Thoracic aorta (tissue), 2 donors: ENCODE measurements around the gene ZNF423. TPM values are rescaled to one million over a fixed set of nuclear protein-coding genes. Genes with fewer than 3 reads are reported as not detected.

Source experiments
- ATAC-seq: fragments of 150-250 bp; one replicate; pipeline ENCODE4 v1.8.0; 2017; ENCODE audit warnings: low read depth; ENCODE audit not compliant: insufficient number of reproducible peaks, low FRiP score
- DNase-seq: peaks from one replicate; pipeline ENCODE4 v3.0.0-alpha.2; 2020; ENCODE audit warnings: low spot score
- H3K27ac ChIP-seq, 2 donors: fragments of 200-600 bp; sonication (generic); 1 replicate in 1 of 2; 2 replicates in 1 of 2; pipeline ENCODE4 v1.5.1; 2016; ENCODE audit warnings: mild to moderate bottlenecking in 2 of 2, moderate library complexity in 2 of 2
- H3K27me3 ChIP-seq: fragments of 200-600 bp; sonication (generic); replicated peaks from 2 replicates; pipeline ENCODE4 v1.6.0; 2016; ENCODE audit warnings: mild to moderate bottlenecking; ENCODE audit not compliant: insufficient read depth
- H3K36me3 ChIP-seq: fragments of 200-600 bp; sonication (generic); one replicate; pipeline ENCODE4 v1.5.1; 2016
- H3K4me1 ChIP-seq, 2 donors: fragments of 200-600 bp; sonication (generic); 1 replicate in 1 of 2; 2 replicates in 1 of 2; pipeline versions ENCODE4 v1.5.1 to v1.6.0; 2016; ENCODE audit warnings: low read depth in 2 of 2, mild to moderate bottlenecking in 1 of 2; ENCODE audit not compliant: control insufficient read depth in 1 of 2
- H3K4me3 ChIP-seq: fragments of 200-600 bp; sonication (generic); 2 replicates; pipeline ENCODE4 v1.5.1; 2016; ENCODE audit warnings: mild to moderate bottlenecking
- H3K9me3 ChIP-seq: fragments of 200-600 bp; sonication (generic); 2 replicates; pipeline ENCODE4 v1.5.1; 2016
- total RNA-seq, 2 donors: library from RNA; depleted of rRNA; stranded (reverse); fragments of >200 nt; gene quantifications; one replicate each; pipeline versions ENCODE4 v1.1.0 to v1.2.3, GENCODE V29; 2016
- TF ChIP-seq, protein P1 (sequence below): fragments of 200-600 bp; sonication (generic); IDR thresholded peaks from one replicate; pipeline ENCODE4 v1.5.1; 2019; ENCODE audit warnings: antibody characterized with exemption

The ZNF423 gene
- total RNA-seq, 2 donors from 2014 or later: 16.2 to 22.9 TPM

DNA sequence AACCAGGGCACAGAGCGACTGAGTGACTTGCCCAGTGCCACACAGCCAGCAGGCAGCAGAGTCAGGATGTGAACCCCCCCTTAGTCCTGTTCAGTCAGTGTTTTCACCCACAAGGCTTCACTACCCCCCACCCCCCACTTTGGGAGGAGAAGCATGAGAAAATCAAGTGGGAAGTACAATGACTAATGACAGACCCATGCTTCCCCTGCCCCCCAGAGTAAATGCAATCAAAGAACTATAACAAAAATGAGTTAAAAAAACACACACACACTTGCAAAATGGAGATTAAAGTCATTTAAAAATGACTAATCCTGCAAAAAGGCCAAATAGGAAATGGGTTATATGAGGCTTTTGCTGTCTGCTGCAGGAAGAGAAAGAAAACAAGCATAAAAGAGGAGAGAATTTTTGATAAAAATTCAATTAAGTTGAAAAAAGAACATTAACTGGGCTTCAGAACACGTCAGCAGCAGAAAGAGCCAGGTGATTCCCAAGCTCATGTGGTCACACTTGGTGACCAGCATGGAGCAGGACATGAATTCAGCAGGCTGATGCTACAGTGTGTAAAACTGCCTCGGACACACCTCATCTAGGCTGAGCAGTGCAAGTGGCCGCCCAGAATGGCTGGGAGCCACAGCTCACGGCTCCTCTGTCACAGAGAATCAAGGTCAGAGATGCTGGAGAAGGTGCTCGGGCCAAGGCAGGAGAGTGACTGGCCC lies 212.3 kb downstream of the ZNF423 start:
- Histone ChIP-seq H3K27ac (peak overlapping the region; percentile 45), H3K27me3 (no peaks in the 10 kb centered on the region), H3K9me3 (peaks cover 7% of the 10 kb centered on the region), H3K36me3 (no peaks in the 10 kb centered on the region), H3K4me1 (peaks cover 22 to 52% of the 10 kb centered on the region in 2 donors), H3K4me3 (no peak overlapping the region)
- no peak for ATAC-seq
- TF ChIP-seq, protein P1, sequence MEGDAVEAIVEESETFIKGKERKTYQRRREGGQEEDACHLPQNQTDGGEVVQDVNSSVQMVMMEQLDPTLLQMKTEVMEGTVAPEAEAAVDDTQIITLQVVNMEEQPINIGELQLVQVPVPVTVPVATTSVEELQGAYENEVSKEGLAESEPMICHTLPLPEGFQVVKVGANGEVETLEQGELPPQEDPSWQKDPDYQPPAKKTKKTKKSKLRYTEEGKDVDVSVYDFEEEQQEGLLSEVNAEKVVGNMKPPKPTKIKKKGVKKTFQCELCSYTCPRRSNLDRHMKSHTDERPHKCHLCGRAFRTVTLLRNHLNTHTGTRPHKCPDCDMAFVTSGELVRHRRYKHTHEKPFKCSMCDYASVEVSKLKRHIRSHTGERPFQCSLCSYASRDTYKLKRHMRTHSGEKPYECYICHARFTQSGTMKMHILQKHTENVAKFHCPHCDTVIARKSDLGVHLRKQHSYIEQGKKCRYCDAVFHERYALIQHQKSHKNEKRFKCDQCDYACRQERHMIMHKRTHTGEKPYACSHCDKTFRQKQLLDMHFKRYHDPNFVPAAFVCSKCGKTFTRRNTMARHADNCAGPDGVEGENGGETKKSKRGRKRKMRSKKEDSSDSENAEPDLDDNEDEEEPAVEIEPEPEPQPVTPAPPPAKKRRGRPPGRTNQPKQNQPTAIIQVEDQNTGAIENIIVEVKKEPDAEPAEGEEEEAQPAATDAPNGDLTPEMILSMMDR: no peak
- DNase-seq: no peak

DNA sequence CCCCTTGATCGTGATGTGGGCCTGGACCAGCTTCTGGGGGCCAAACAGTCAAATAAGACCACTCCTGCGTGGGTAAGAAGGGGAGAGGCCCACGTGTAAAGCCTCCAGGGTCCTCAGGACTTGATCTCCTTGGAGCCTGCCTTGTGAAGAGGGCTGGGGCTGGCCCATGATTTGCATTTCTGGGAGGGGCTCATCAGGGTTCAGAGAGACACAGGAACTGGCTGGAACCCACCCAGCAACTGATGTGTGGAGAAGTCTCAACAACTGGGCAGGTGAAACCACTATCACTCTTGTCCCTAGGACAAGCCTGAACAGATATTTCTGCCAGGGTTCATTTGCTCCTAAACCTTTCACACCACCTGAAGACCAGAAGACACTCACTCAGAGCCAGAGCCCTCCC lies 214.7 kb downstream of the ZNF423 start:
- H3K27ac ChIP-seq: peak overlapping the region in 1 of 2 donors; percentile 53

GRCh38 chr16:49640581-49640980 lies 215.3 kb downstream of the ZNF423 start:
- H3K27ac ChIP-seq: peak overlapping the region; percentile 27 to 53
- peaks cover 11% of the 10 kb centered on the region for H3K36me3 ChIP-seq
- TF ChIP-seq, protein P1: no peak
- H3K4me1 ChIP-seq: peaks cover 22 to 55% of the 10 kb centered on the region in 2 donors
- ATAC-seq (no peak), DNase-seq (no peak)
- H3K9me3 ChIP-seq: no peaks in the 10 kb centered on the region
- peak overlapping the region; percentile 44 for H3K4me3 ChIP-seq
- no peaks in the 10 kb centered on the region for H3K27me3 ChIP-seq

More for the DNA sequence above, 214.7 kb downstream of the ZNF423 start:
- peaks cover 22 to 55% of the 10 kb centered on the region in 2 donors for H3K4me1 ChIP-seq
- no peak for DNase-seq
- H3K27me3 ChIP-seq: no peaks in the 10 kb centered on the region
- TF ChIP-seq, protein P1: no peak
- ATAC-seq: no peak
- peaks cover 10% of the 10 kb centered on the region for H3K36me3 ChIP-seq
- no peak overlapping the region for H3K4me3 ChIP-seq
- H3K9me3 ChIP-seq: no peaks in the 10 kb centered on the region

DNA sequence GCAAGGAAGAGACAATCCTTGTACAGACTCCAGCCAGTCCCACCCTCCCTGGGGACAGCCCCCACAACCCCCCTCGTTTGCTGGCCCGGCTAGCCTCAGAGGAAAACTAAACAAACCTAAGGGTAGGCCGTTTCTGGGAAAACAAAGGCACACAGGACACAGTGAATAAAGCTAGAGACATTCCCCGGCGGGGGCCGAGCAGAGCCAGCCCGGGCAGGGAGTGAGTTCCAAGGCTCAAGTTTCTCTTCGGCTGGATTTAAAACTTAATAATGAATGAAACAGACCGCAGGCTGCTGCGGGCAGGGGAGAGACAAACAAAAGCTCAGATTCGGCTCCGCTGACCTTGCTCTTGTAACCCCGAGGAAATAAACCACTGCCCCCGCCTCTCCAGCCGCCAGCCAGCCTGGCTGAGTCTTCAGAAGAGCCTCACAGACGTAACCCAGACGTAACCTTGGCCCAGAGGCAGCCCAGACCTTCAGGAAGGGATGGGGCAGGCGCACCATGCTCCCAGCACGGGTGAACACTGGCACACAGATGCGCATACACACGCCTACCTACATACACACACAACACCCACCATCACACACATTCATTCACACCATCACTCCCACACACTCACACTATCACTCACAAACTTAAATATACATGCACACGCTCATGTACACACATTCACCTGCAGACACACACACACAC lies 216.0 kb downstream of the ZNF423 start:
- TF ChIP-seq, protein P1: no peak
- peak overlapping the region; percentile 44 for H3K4me3 ChIP-seq
- peak; percentile 53 for ATAC-seq
- peaks cover 11% of the 10 kb centered on the region for H3K36me3 ChIP-seq
- H3K4me1 ChIP-seq: peaks cover 22 to 55% of the 10 kb centered on the region in 2 donors
- no peaks in the 10 kb centered on the region for H3K27me3 ChIP-seq
- peak overlapping the region; percentile 27 to 53 for H3K27ac ChIP-seq
- no peak for DNase-seq
- H3K9me3 ChIP-seq: no peaks in the 10 kb centered on the region
